Fibroblast of skin of left biceps (primary cell): ENCODE results near the gene SMYD5.
A peak's percentile ranks its signal among the peaks of the same experiment; 100 is the strongest.
"Not testable (repeated sequence)": the region's sequence is repeated elsewhere in the genome, so short reads cannot be mapped to it uniquely, and the experiment has no call there.

ENCODE experiments used
- DNase-seq, 2 experiments: peaks; one replicate each; pipeline ENCODE4 v3.0.0-alpha.2; 2013; ENCODE audit warnings: low read depth in 2 of 2

SMYD5 gene

GRCh38 chr2:73214120-73215035, at the start of gene SMYD5:
SMYD5 (plus strand) TSS chr2:73214245; CDS start chr2:73214267, 22 bp downstream.
- DNase-seq, result peak in 1 of 2 experiments; percentile 45

DNA sequence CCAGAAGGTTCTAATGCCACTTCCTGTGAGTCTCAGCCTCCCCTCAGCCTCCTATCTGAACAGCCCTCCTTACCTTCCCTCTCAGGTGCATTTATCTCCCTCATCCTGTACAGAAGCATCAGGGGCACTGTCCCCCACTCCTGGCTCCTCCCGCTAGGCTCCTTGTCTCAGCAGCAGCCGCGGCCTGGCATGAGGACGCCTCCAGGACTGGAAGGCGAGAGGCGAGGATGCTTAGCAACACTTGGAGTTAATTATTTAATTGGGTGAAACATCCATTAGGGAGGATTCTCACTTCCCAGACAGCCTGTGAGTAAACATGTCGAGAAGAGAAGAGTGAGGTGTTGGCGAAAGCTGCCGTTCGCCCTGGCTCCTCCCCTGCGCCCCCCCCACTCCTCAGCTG, 48.1 kb upstream of the SMYD5 start:
- DNase-seq, result not testable (repeated sequence)

DNA sequence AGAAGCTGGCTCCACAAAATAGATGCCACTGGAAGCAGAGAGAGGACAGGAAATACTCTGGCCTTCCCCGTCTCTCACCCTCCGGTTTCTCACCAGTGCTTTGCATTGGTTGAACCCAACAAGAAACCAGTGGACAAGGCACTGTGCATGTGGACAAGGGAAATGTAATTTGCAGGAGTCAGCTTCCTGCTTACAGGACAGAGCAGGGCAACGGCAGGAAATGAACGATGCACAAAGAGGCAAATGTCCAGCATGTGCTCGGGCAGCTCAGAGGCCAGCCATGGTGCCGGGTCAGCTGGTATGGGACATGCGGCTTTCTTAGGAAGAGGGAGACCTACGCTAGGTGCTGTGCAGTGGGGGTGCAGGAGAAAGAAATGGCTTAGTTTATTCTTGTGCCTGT, 47.2 kb upstream of the SMYD5 start:
- DNase-seq, result not testable (repeated sequence)

GRCh38 chr2:73168348-73168747, 45.7 kb upstream of the SMYD5 start:
- DNase-seq, result not testable (repeated sequence)

DNA sequence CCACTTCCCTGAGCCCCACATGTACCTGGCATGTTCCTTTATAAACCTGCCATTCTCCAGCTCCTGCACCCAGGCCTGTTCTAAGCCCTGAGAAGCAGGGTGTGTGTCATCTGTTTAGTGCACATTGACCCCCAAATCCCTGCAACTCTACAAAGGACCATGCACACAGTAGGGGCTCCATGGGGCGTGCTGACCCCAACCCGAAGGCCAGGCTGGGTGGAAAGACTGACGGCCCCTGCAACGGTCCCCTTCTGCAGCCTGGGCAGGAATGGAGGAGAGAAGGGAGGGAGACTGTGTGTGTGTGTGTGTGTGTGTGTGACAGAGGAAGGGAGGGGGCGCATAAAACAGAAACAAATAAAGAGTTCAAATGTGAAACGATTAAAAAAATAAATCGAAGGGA, 43.7 kb upstream of the SMYD5 start:
- not testable (repeated sequence) for DNase-seq

DNA sequence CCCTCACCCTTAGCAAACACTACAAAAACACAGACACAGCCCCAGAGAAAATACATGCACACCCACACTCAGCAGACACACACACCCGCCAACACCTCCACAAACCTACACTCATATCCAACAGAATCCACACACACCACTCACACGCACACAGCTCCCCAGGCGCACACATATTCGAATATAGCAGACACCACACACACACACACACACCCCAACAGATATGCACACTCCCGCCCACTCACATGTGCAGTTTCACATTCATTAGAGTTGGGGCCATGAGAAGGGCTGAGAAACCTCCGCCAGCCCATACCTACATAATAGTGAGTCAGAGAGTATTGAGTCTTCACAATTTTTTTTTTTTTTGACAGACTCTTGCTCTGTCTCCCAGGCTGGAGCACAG, 41.1 kb upstream of the SMYD5 start:
- DNase-seq, result peak in 1 of 2 experiments; percentile 31

DNA sequence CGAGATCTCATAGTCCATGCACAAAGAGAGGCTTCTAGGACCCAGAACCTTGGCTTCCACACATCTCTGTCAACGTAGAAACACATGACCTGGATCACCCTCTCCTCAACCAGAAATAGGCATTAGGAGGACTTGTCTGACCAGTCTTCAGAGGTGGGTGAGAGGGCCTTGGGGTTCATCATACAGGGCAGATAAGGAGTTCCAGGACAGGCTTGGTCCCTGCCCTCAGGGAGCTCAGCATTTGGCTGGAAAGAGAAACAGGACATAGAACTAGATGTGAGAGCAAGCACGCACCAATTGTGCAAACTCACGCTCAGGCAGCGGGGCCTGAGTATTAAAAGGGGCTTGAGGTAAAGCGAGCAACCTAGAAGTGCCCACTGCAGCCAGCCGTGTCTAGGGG, 40.3 kb upstream of the SMYD5 start:
- DNase-seq, result no peak

GRCh38 chr2:73174244-73174643, 39.8 kb upstream of the SMYD5 start:
- no peak for DNase-seq

GRCh38 chr2:73174941-73175662, 38.9 kb upstream of the SMYD5 start:
- no peak for DNase-seq

- no peak for DNase-seq
These were observed 38.3 kb upstream of the SMYD5 start for GRCh38 chr2:73175663-73176204.

DNA sequence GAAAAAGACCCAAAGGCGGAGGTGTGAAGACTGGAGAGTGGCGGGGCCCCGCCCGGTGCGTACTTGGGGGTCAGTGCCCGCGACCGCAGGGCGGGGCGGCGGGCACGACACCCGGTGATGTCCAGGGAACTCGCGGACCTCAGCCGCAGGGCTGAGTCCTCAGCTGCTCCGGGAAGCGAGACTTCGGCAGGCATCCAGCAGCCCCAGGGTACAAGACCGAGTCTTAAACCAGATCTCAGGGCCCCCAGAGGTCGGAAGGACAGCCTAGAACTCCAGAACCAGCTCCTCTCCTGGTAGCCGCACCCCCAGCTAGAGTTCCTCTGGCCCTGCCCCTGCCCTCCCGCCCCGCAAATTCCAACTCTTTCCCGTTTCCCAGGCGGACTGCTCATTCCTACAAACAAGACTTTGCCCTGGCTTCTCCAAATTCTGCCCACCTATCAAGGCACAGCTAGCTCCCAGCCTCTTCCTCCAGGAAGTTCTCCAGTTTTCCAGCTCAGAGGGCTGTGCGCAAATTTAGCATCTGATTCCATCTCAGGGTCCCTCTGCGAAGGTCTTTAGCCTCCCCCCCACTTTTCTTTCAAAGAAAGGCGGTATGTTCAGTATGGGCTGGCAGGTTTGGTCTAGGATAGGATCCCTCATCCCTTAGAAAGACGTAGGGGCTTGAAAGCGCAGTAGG, 37.7 kb upstream of the SMYD5 start:
- no peak for DNase-seq

- peak; percentile 54 to 55 for DNase-seq
These were observed 37.0 kb upstream of the SMYD5 start for GRCh38 chr2:73176881-73177644.

DNA sequence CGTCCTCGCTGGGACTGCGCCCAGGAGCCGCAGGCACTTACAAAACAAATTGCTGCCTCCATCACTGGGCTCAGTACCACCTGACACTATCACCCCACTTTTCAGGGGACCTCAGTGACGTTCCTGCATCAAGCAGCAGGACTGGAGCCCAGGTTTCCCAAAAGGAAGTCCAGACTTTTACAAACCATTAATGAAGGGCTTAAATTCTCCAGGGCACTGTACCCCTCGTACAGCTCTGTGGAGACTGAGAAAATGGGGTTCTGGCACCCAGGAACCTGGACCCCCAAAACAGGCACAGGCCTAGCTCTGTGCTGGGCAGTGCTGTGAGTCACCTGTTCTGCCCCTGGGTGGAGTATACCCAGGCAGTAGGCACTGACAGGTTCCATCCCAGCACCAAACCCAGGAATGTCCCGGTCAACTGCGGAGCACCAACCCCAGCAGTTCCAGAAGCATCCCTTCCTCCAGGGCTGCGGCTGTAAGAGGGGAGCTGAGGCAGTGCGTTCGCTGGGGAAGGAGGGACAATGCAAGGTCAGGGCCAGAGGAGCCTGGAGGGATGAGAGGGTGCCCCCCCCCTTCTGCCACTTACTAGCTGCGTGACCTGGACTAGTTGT, 36.3 kb upstream of the SMYD5 start:
- no peak for DNase-seq

DNA sequence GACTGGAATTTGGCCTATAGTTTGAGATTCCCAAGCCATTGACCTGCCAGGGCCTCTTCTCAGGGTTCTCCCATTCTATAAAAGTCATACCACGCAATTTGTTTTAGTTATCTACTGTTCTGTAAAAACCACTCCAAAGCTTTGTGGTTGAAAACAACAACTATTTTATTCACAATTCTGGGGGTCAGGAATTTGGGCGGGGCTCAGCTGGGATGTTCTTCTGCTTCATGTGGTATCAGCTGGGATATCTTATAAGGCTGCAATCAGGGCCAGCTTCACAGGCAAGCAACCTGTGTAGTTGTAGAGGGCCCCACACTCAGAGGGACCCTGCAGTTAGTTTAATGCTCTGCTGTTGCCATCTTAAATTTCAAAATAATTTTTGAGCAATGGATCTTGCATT, 28.1 kb upstream of the SMYD5 start:
- no peak for DNase-seq

DNA sequence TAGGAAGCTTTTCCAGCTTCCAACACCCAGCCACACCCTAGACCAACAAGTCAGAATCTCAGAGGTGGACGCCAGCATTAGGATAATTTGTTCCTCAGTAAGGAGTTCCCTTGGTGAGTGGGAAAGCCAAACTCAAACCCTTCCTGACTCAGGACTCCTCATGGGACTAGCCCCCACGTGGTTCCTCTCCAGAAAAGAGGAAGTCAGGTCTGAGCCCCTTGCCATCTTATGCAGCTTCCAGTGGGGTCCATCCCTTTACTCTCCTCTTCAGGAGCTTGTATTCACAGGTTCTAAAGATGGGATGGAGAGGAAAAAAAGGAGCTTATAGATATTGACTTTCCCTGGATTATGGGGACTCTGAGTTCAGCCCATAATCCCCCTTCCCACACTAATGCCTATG, 26.5 kb upstream of the SMYD5 start:
- DNase-seq, result no peak

- DNase-seq, result no peak
These were observed 16.5 kb upstream of the SMYD5 start for GRCh38 chr2:73197579-73197978.

- not testable (repeated sequence) for DNase-seq
These were observed 13.8 kb upstream of the SMYD5 start for GRCh38 chr2:73200281-73200680.

DNA sequence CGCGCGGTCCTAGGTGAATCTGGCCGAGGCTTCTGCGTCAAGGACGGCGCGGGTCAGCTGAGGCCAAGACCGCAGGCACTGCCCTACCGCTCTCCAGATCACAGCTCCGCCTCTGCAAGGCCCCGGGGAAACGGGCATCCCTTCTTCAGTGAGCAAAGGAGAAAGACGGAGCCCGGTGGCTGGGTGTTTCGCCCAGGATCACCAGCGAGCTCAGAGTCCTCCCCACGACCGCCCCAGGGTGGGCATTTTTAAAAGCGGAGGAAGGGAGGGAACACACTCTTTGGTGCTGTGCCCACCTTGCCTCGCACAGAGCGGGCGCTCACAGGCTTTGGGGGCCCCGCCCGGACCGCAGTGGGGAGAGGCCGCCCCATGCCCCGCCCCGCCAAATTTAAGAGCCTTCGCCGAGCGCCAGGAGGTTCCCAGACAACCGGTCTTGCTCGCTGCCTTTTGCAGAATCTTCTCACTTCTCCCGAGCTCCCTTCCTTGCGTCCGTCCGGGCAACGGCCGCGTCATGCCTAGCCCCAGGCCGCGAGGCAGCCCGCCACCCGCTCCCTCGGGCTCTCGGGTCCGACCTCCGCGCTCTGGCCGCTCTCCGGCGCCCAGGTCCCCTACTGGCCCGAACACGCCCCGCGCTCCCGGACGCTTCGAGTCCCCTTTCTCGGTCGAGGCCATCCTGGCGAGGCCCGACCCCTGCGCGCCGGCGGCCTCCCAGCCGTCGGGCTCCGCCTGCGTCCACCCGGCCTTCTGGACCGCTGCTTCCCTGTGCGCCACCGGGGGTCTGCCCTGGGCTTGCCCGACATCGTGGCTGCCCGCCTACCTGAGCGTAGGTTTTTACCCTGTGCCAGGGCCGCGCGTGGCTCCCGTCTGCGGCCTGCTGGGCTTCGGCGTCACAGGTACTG, 11.6 kb upstream of the SMYD5 start, which contains the start of gene NOTO:
Gene NOTO (plus strand): TSS at position 419 of the 899 bp plus-strand sequence. CDS start 93 bp downstream, at position 512.
- no peak for DNase-seq

DNA sequence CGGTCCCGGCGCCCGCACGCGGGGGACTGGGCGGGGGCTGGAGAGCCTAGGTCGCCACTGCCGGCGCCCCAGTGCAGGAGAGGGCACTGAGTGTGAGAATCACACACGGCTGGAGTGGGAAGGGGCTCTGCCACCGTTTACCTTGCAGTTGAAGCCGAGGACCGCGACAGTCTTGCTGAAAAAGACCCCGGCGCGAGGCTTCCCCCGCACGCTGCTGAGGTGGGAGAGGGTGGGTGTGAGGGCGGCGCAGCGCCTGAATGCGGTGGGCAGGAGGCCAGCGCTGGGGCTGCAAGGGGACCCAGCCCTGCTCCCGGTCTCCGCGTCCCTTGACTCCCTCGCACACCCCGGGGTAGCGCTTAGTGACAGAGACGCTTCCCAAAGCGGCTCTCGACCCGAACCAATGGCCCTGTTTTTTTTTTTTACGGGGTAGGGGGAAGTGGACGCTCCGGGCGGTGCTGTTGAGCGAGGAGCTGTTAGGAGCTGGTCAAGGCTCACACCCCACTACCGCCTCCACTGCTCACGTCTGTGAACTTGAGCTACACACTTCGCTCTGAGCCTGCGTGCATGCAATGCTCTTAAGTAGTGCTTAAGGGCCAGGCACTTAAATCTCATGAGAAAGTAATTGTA, 10.9 kb upstream of the SMYD5 start:
- no peak for DNase-seq
